GM19351 (cell line): Measurements from ENCODE around the gene NOTCH2.
"Not testable (repeated sequence)": the region's sequence is repeated elsewhere in the genome, so short reads cannot be mapped to it uniquely, and the experiment has no call there.

ENCODE experiments used
- ATAC-seq: cut with Tn5 transposase; IDR thresholded peaks from one replicate; pipeline ENCODE4 v1.9.1; 2021; ENCODE audit warnings: mild to moderate bottlenecking, moderate library complexity; ENCODE audit not compliant: unreplicated experiment

NOTCH2 gene

GRCh38 chr1:120069920-120070214 is 405 bp upstream of the NOTCH2 start:
- ATAC-seq = not testable (repeated sequence)

GRCh38 chr1:120068683-120069066 is 787 bp downstream of the NOTCH2 start:
- ATAC-seq = not testable (repeated sequence)

DNA sequence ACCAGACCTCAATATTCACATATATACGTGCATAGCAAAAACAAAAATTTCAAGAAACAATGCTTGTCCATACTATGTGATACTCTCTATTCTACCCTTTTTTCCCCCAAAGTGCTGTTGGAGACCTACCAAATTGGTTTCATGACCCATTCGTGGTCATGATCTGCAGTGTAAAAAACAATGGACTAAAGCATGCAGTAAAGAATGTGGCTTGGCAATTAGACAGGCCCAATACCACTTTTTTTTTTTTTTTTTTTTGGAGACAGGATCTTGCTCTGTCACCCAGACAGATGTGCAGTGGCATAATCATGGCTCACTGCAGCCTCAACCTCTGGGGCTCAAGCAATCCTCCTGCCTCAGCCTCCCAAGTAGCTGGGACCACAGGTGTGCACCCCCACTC is 21.3 kb downstream of the NOTCH2 start:
- not testable (repeated sequence) for ATAC-seq

GRCh38 chr1:120041771-120042170 is 27.7 kb downstream of the NOTCH2 start:
- ATAC-seq = not testable (repeated sequence)

DNA sequence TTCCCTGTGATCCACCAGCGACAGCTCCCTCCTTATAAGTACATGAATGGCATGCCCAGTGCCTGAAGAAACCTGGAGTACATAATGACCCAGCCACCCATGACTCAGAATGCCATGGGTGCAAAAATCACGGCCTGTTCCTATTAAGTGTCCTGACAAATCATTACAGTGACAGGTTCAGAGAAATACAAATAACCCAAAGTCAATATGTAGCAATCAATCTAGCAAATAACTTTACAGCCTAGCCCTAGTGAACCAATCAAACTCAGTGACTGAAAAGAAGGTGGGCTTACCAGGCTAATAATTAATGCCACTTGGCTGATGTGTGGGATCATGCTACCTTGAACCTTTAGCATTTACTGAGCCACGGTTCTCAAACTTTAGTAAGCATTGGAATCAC is 37.2 kb downstream of the NOTCH2 start:
- not testable (repeated sequence) for ATAC-seq

DNA sequence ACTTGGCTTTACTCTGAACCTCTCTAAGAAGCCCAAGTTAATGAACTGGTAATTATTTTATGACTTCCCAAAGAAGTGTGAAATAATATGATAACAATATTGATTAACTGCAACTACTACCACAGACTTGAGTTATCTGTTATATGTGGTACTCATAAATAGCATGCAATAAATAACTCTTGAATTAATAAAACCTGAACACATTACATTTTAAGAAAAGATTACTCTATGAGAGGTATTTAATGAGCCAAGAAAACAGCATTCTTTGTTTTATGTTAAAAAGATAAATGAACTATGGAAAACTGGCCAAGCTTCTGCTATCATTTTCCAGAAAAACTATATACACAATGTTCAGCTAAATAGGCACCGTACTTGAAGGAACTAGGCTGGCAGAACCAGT is 45.7 kb downstream of the NOTCH2 start:
- ATAC-seq = not testable (repeated sequence)

DNA sequence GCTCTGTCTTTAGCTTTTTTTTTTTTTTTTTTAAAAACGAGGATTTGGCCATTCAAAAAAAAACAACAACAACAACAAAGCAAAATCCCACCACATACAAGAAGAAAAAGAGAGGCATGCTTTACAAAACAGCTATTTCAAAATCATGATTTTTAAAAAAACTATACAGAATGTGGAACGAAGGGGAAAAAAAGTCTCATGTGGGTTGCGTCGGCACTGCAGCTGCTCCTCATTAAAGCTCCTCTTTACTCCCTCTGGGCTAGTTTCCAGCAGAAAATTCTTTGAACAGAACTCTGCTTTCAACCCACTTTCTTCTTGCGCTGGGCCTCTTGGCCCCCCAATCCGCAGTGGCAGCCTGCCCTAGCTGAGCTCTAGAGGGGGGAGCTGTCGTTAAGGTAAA is 54.5 kb downstream of the NOTCH2 start:
- not testable (repeated sequence) for ATAC-seq

DNA sequence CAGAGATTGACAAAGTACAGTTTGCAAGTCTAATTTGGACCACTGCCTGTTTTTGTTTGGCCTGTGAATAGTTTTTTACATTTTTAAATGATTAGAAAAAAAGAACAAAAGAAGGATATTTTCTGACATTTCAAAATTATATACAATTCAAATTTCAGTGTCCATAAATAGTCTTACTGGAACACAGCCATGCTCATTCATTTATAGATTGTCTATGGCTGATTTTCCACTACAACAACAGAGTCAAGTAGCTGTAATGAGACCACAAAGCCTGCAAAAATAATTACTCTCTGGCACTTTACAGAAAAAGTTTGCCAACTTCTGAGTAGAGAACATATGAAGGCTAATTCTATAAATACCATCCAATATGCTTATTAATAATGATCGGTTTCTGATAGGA is 61.1 kb downstream of the NOTCH2 start:
- not testable (repeated sequence) for ATAC-seq

DNA sequence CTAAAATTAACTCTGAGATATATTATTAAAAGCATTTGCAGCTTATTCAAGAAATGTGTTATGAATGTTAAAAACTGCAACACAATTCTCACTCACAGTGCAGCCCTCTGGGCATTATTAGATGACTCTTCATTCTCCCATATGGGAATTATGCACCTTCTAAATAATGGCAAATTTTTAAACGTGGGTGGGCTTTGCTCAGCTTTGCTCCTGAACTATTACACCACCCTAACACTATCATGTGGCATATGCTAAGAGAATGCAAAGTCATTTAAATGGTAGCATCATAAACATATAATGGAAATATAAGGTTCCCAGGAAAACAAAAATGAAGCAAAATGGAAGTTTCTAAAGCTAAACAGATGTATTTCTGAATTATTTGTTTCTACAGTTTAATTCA is 61.6 kb downstream of the NOTCH2 start:
- not testable (repeated sequence) for ATAC-seq

GRCh38 chr1:120001035-120001434 is 68.4 kb downstream of the NOTCH2 start:
- not testable (repeated sequence) for ATAC-seq

- ATAC-seq = not testable (repeated sequence)
Observed at GRCh38 chr1:119996731-119997312, 72.6 kb downstream of the NOTCH2 start.

DNA sequence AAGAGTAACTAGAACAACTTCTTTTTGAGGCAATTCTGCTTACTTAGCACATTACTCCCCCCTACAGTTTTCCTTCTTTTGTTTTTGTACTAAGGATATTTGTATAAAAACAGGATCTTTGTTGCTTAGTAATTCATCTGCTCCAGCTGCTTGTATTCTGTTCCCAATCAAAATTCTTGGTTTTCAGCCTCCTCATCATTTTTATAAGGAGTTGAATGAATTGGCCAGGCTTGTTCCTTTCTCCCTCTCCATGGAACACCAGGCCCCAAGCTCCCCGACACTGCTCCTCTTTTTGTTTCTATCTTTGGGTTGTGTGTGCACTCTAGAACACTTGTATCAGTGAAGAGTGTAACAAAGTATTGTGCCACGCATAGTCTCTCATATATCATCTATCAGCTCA is 73.5 kb downstream of the NOTCH2 start:
- ATAC-seq = not testable (repeated sequence)

GRCh38 chr1:119988306-119989062 is 81.0 kb downstream of the NOTCH2 start:
- ATAC-seq = peak; percentile 73

DNA sequence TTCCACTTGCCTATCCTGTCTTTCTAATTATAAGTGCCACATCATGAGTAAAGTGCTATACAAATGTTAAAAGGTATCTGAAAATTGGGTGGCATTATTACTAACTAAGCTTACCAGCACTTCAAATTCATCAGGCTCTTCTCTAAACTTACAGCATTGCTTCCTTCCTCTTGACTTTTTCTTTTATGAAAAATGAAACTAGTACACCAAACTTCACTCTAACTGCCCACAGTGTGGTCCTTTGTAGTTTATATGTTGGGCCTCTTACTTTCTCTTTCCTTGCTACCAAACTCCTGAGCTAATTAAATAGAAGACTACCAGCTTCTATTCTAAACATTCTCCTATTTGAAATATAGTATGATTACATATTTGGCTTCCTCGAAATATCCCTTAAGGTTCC is 81.8 kb downstream of the NOTCH2 start:
- ATAC-seq = peak; percentile 66

- no peak for ATAC-seq
Observed at GRCh38 chr1:119987112-119987511, 82.3 kb downstream of the NOTCH2 start.

DNA sequence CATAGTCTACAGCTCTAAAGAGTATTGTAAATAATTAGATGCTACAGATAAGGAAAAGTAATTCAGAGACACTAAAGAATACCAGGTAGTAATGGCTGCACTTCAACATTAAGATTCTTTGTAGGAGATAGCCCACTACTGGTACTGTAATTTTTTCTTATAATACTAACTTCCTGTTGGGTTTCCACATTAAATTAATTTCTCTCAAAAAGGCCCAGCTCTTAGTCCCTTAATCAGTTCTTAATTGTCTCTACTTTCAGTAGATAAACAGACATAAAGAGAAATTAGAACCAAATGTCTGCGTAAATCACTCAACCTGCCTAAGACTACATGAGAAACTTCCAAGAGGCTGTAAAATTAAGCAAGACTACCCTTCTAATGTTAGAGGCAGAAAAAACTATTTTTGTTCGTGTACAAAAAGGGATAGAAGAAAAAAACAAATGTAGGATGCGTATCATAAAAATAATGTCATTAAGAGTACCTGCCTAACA is 83.4 kb downstream of the NOTCH2 start:
- ATAC-seq = no peak

DNA sequence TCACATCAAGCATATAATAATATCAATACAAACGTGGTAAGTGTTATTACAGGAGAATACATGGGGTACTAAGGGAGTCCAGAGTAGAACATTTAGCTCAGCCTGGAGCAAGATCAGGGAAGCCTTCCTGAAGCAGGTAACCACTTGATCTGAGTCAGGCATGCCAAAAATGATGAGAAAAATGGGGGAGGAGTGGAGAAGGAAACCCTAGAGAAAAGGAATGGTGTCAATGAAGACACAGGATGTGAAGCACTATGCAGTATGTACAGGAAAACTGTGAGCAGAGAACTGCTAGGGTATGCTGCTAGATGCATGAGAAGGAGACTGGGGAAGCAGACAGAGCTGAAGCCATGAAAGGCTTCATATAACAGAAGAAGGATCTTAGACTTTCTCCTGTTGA is 84.7 kb downstream of the NOTCH2 start:
- no peak for ATAC-seq

DNA sequence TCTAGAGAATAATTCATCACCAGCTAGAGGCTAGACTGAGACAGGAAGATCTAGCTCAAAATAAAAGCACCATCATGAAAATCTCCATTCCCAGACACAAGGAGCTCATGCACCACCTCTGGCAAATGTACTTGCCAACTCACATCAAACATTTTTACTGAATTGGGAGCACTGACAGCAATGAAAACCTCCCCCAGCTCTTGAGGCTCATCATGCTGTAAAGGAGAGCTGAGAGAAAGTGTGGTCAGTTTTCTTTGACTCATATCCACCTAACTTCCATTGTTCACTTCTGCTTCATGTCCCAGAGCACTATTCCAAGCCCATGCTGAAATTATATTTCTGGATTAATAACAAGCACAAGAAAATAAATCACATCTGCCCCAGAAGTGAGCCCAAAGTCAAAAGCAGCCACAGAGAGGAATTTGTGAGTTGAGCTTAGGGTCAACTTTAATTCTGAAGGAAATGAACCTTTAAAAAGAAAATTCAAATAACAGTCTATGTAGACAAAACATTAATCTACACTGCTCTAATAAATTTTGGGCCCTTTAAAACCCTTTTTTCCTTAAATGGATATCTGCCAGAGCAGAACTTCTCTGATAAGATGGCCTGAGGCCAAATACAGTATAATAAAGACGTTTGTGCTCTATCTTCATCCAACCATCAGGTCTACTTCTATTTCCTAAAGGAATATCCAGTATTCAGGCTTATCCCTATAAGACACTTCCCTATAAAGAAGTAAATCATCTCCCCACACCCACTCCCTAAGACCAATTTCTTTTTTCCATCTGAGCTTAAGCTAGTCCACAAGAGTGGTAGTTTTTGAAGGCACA is 87.3 kb downstream of the NOTCH2 start:
- no peak for ATAC-seq

DNA sequence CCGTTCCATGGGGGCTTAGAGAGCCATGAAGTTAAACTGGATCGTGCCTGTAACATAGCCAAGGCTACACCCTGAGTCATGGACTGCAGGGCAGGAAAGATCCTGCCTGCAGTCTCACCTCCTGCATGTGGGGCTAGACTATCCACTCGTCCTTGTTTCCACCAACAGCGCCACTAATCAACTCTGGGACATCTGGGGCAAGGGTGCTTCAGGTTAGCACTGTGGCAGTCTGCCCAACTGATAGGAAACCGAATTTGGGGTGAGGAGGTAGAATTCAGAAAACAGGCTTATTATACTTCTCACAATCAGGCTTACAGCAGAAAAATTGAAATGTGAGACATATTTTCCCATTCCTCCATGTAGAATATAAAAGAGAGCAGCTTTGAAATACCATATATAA is 88.0 kb downstream of the NOTCH2 start:
- ATAC-seq = no peak

- no peak for ATAC-seq
Observed at GRCh38 chr1:119978018-119978505, 91.4 kb downstream of the NOTCH2 start.

GRCh38 chr1:119977113-119977736 is 92.2 kb downstream of the NOTCH2 start:
- ATAC-seq = not testable (repeated sequence)
